ENCODE data around the gene CA9. TPM values are rescaled to one million over a fixed set of nuclear protein-coding genes. Genes with fewer than 3 reads are reported as not detected.

The CA9 gene
- total RNA-seq, 1 experiment from 2014 or later = 6.6 TPM

GRCh38 chr9:35679766-35680330, 6.1 kb downstream of the CA9 start:
- intact Hi-C loops (cut with micrococcal nuclease; ENCODE audit: unreplicated experiment) = no loop called here

GRCh38 chr9:35680331-35681105, 6.8 kb downstream of the CA9 start:
- H3K79me2 ChIP-seq (ENCODE audit: low read depth) = no peaks in the 10 kb centered on the region
- POLR2A ChIA-PET (ENCODE audit: unreplicated experiment) = no interaction called here
- no peak overlapping the region for H2AFZ ChIP-seq
- H3K36me3 ChIP-seq (ENCODE audit: low read depth) = no peaks in the 10 kb centered on the region
- H3K4me2 ChIP-seq = no peak overlapping the region
- no peak for DNase-seq
- no TSS peak for BruUV-seq (replicated peaks)
- no peaks in the 10 kb centered on the region for H3K9me3 ChIP-seq (ENCODE audit: insufficient read depth, low read depth)
- H3K27me3 ChIP-seq (ENCODE audit: insufficient read depth, low read depth) = no peaks in the 10 kb centered on the region
- no peaks in the 10 kb centered on the region for H3K9me2 ChIP-seq (ENCODE audit: insufficient read depth)
- no peaks in the 10 kb centered on the region for H4K20me1 ChIP-seq (ENCODE audit: insufficient read depth)
- no peak overlapping the region for H3K27ac ChIP-seq
- no peaks in the 10 kb centered on the region for H3F3A ChIP-seq (ENCODE audit: insufficient read depth, low read depth)
- H3K4me1 ChIP-seq (replicated peaks; ENCODE audit: insufficient read depth) = no peaks in the 10 kb centered on the region
- H3K4me3 ChIP-seq = no peak overlapping the region
- CTCF ChIA-PET = interaction anchor here (0.6 kb wide), 1 partner anchor 1277 kb away, joined by 5 read pairs; no protein-coding TSS in a partner anchor
- TF ChIP-seq CTCF (conservative IDR thresholded peaks at IDR 0.05) = no peak
- TF ChIP-seq EZH2 (IDR thresholded peaks at IDR 0.05; ENCODE audit: low read depth) = no peak
- intact Hi-C loops (cut with micrococcal nuclease; ENCODE audit: unreplicated experiment) = no loop called here

More at GRCh38 chr9:35679766-35680330, 6.1 kb downstream of the CA9 start:
- TF ChIP-seq CTCF (conservative IDR thresholded peaks at IDR 0.05) (no peak), EZH2 (IDR thresholded peaks at IDR 0.05; ENCODE audit: low read depth) (no peak)
- Histone ChIP-seq H3F3A (ENCODE audit: insufficient read depth, low read depth) (no peaks in the 10 kb centered on the region), H3K9me3 (ENCODE audit: insufficient read depth, low read depth) (no peaks in the 10 kb centered on the region), H2AFZ (no peak overlapping the region), H4K20me1 (ENCODE audit: insufficient read depth) (no peaks in the 10 kb centered on the region), H3K9me2 (ENCODE audit: insufficient read depth) (no peaks in the 10 kb centered on the region), H3K4me2 (no peak overlapping the region), H3K4me3 (no peak overlapping the region), H3K79me2 (ENCODE audit: low read depth) (no peaks in the 10 kb centered on the region), H3K4me1 (replicated peaks; ENCODE audit: insufficient read depth) (no peaks in the 10 kb centered on the region), H3K27me3 (ENCODE audit: insufficient read depth, low read depth) (no peaks in the 10 kb centered on the region), H3K27ac (no peak overlapping the region), H3K36me3 (ENCODE audit: low read depth) (no peaks in the 10 kb centered on the region)
- DNase-seq = no peak
- CTCF ChIA-PET = interaction anchor here (0.6 kb wide), 1 partner anchor 1276 kb away, joined by 5 read pairs; no protein-coding TSS in a partner anchor
- no TSS peak for BruUV-seq (replicated peaks)
- POLR2A ChIA-PET (ENCODE audit: unreplicated experiment) = no interaction called here

- no peaks in the 10 kb centered on the region for H3K27me3 ChIP-seq (ENCODE audit: insufficient read depth, low read depth)
- H3F3A ChIP-seq (ENCODE audit: insufficient read depth, low read depth) = no peaks in the 10 kb centered on the region
- no peaks in the 10 kb centered on the region for H3K9me3 ChIP-seq (ENCODE audit: insufficient read depth, low read depth)
- H3K27ac ChIP-seq = no peak overlapping the region
- H2AFZ ChIP-seq = no peak overlapping the region
- CTCF ChIA-PET = no interaction called here
- H3K36me3 ChIP-seq (ENCODE audit: low read depth) = no peaks in the 10 kb centered on the region
- H3K4me3 ChIP-seq = no peak overlapping the region
- no peaks in the 10 kb centered on the region for H3K9me2 ChIP-seq (ENCODE audit: insufficient read depth)
- DNase-seq = no peak
- no peaks in the 10 kb centered on the region for H4K20me1 ChIP-seq (ENCODE audit: insufficient read depth)
- H3K4me2 ChIP-seq = no peak overlapping the region
- no peaks in the 10 kb centered on the region for H3K79me2 ChIP-seq (ENCODE audit: low read depth)
- POLR2A ChIA-PET (ENCODE audit: unreplicated experiment) = no interaction called here
- BruUV-seq (replicated peaks) = no TSS peak
- no peaks in the 10 kb centered on the region for H3K4me1 ChIP-seq (replicated peaks; ENCODE audit: insufficient read depth)
- intact Hi-C loops (cut with micrococcal nuclease; ENCODE audit: unreplicated experiment) = no loop called here
- TF ChIP-seq EZH2 (IDR thresholded peaks at IDR 0.05; ENCODE audit: low read depth) (no peak), CTCF (conservative IDR thresholded peaks at IDR 0.05) (no peak)
Measured at GRCh38 chr9:35681341-35682002, 7.7 kb downstream of the CA9 start.
